GM19240 (cell line): ENCODE measurements around the gene GATM.
"Not testable (repeated sequence)": the region's sequence is repeated elsewhere in the genome, so short reads cannot be mapped to it uniquely, and the experiment has no call there.

ENCODE experiments used
- DNase-seq: peaks from one replicate; pipeline ENCODE4 v3.0.0; 2011; ENCODE audit warnings: low spot score; ENCODE audit not compliant: insufficient read length

The GATM gene

DNA sequence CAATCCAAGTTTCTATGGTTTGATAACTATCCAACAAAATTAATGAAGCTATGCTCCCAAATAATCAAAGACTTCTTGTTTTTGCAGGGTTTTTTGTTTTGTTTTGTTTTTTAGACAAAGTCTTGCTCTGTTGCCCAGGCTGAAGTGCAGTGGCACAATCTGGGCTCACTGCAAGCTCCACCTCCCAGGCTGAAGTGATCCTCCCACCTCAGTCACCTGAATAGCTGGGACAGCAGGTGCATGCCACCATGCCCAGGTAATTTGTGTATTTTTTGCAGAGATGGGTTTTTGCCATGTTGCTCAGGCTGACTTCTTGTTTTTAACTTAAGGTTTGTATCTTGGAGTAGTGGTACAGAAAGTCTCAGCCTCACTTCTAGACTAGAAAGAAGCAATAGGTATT, 11.0 kb upstream of the GATM start:
- no peak for DNase-seq

DNA sequence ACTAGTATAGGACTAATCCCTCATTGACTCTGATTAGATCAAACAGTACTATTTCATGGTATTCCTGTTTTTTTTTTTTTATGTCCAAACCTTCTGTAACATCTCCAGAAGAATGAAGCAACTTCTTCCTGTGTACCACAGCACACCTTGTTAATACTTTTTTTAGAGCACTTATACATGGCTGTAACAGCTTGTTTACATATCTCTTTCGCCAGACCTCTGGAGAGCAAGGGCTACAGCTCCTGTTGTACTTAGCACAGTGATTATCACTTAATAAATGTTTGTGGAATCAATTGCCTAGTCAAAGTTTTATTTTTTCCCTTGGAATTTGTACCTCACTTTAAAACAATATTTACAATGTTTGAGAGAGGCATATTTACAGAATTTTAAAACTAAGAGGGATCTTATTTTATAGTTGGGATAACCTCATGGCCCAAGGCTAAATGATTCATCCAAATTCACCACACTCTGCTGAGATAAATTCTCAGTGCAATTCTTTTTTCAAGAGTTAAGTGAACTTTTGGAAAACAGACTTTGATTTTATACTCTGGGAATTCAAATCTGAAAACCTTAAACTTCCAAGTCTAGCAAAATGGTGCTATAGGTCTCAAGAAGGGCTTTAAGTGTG, 9.2 kb upstream of the GATM start:
- DNase-seq, result no peak

GRCh38 chr15:45386974-45387373, 8.6 kb upstream of the GATM start:
- DNase-seq, result no peak

GRCh38 chr15:45386420-45386819, 8.1 kb upstream of the GATM start:
- DNase-seq, result no peak

- no peak for DNase-seq
Measured at GRCh38 chr15:45385590-45385989, 7.2 kb upstream of the GATM start.

GRCh38 chr15:45384700-45385099, 6.4 kb upstream of the GATM start:
- no peak for DNase-seq

DNA sequence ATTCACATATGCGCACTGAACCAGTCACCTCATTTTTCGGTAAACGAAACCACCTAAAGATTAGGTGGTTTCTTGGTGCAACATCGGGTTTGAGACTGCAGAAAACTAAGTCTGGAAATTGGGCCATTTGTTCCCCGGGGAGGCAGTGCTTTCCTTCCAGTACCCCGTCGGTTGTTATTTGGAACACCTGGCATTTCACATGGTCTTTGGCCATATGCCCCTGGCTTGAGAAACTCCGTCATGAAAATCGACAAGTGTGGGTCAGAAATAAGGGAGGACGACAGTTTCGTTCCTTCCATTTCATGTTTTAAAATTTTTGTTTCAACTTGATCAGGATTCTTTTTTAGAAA, 544 bp upstream of the GATM start:
- no peak for DNase-seq

- no peak for DNase-seq
Measured at GRCh38 chr15:45377609-45378148, 665 bp downstream of the GATM start.

GRCh38 chr15:45376967-45377608, 1.3 kb downstream of the GATM start:
- no peak for DNase-seq

- DNase-seq, result no peak
Measured at GRCh38 chr15:45376300-45376928, 1.9 kb downstream of the GATM start.

GRCh38 chr15:45375836-45376235, 2.5 kb downstream of the GATM start:
- DNase-seq, result no peak

- DNase-seq, result no peak
Measured at GRCh38 chr15:45373976-45374375, 4.4 kb downstream of the GATM start.

DNA sequence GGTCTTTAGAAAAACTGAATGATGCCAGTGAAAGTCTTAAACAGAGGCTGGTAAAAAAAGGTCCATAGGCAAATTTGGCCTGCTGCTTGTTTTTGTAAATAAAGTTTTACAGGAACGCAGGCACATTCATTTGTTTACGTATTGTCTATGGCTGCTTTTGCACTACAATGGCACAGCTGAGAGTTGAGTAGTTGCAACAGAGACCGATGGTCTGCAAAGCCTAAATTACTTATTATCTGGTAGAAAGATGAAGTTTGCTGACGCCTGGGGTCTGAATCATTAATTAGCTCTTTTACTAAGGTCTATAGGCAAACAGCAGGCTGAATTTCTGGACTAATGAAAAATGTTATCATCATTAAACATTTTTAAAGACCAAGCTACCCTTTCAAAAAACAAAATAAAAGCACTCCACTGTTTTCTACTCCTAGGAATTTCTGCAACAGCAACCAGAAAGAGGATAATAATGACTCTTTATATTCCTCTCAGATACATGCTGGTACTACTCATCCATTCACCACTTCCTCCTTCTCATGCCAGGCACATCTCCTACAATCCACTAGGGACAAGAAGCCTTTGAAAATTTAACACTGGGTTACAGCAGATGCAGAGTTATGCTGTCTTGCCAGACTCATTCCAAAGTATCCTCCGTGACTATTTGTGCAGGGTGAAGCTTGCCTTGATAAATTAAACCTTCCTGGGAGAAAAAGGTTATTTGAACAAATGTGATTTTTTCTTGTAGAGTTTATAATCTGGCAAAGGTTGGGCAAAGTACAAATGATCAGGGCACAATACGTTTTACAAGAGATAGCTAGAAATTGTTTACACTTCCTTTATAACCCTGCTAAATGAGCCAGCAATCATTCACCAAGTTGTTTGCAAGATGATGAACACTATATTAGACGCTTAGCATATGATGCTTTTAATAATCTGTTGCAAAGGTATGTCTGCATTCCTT, 6.0 kb downstream of the GATM start:
- no peak for DNase-seq

GRCh38 chr15:45371546-45371945, 6.8 kb downstream of the GATM start:
- no peak for DNase-seq

DNA sequence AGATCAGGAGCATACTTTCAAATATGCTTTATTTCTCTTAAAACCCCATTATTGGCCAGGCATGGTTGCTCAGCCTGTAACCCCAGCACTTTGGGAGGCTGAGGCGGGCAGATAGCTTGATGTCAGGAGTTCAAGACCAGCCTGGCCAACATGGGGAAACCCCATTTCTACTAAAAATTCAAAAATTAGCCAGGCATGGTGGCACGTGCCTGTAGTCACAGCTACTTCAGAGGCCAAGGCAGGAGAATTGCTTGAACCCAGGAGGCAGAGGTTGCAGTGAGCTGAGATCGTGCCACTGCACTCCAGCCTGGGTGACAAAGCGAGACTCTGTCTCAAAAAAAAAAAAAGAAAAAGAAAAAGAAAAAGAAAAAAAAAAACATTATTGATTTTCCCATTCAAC, 8.3 kb downstream of the GATM start:
- not testable (repeated sequence) for DNase-seq

- DNase-seq, result not testable (repeated sequence)
Measured at GRCh38 chr15:45367222-45367621, 11.1 kb downstream of the GATM start.

GRCh38 chr15:45364271-45364670, 14.1 kb downstream of the GATM start:
- DNase-seq, result no peak

DNA sequence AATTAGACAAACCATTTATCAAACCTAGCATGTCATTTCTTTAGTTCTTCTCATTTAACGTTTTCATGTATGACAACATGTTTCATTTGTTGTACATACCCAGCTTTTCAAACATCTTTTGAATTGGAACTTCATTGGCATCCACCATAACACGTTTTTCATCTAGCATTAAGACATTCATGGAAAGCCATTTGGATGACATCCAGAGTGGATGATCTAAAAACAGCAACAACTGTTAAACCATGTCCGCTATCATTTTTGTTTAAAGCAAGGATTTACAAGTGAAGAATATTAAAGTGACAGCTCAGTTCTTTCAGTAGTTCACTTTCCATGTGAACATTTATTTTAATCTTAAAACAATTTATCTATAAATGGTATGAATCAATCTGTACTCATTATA, 14.5 kb downstream of the GATM start:
- DNase-seq, result no peak

GRCh38 chr15:45363334-45363733, 15.0 kb downstream of the GATM start:
- DNase-seq, result no peak

DNA sequence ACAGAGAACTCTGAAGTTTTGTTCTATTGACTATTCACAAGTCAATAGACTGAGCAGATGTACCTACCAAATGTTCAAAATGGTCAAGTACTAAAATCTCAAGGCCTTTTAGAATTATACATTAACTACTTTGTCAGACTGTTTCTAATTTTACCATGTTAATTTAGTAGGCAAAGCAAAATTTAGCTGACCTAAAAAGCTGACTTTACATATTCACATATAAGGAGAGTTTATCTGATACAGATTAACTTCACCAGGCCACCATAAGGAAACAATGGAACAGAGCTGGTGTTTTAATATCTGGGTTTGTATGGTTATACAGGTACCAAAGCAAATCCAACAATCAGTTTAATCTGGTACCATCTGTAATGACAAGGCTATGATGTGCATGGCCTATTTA, 15.9 kb downstream of the GATM start:
- DNase-seq, result no peak

GRCh38 chr15:45361878-45362277, 16.5 kb downstream of the GATM start:
- no peak for DNase-seq

GRCh38 chr15:45355860-45356259, 22.5 kb downstream of the GATM start:
- DNase-seq, result no peak
